Measurements from ENCODE around the gene NTN3. TPM values are rescaled to one million over a fixed set of nuclear protein-coding genes. Genes with fewer than 3 reads are reported as not detected.
"Not testable (repeated sequence)": the region's sequence is repeated elsewhere in the genome, so short reads cannot be mapped to it uniquely, and the experiment has no call there.

The NTN3 gene
- total RNA-seq, 1 experiment from 2014 or later: 0.87 TPM

GRCh38 chr16:2432286-2432685 lies 38.8 kb upstream of the NTN3 start:
- POLR2A ChIA-PET (ENCODE audit: unreplicated experiment): no interaction called here
- Histone ChIP-seq H3K9me2 (ENCODE audit: insufficient read depth) (no peaks in the 10 kb centered on the region), H2AFZ (no peak overlapping the region), H4K20me1 (ENCODE audit: insufficient read depth) (no peaks in the 10 kb centered on the region; the same call in 1 of the 2 replicates), H3K4me3 (no peak overlapping the region), H3K4me2 (no peak overlapping the region), H3K27me3 (ENCODE audit: insufficient read depth, low read depth) (no peaks in the 10 kb centered on the region), H3K9me3 (ENCODE audit: insufficient read depth, low read depth) (no peaks in the 10 kb centered on the region), H3K4me1 (replicated peaks; ENCODE audit: insufficient read depth) (peaks cover 25% of the 10 kb centered on the region), H3F3A (ENCODE audit: insufficient read depth, low read depth) (peaks cover 20% of the 10 kb centered on the region; the same call in 1 of the 2 replicates), H3K36me3 (ENCODE audit: low read depth) (peaks cover 6% of the 10 kb centered on the region; the same call in 1 of the 2 replicates), H3K27ac (no peak overlapping the region), H3K79me2 (ENCODE audit: low read depth) (peaks cover 40% of the 10 kb centered on the region)
- DNase-seq: no peak
- intact Hi-C loops (cut with micrococcal nuclease; ENCODE audit: unreplicated experiment): no loop called here
- no TSS peak for BruUV-seq (replicated peaks)
- no peak for TF ChIP-seq EZH2 (IDR thresholded peaks at IDR 0.05; ENCODE audit: low read depth)
- peak; percentile 26; the same call in 1 of the 2 replicates for TF ChIP-seq CTCF (conservative IDR thresholded peaks at IDR 0.05)
- CTCF ChIA-PET: no interaction called here

- no TSS peak for BruUV-seq (replicated peaks)
- ChIA-PET CTCF (no interaction called here), POLR2A (ENCODE audit: unreplicated experiment) (no interaction called here)
- Histone ChIP-seq H3K36me3 (ENCODE audit: low read depth) (peaks cover 6% of the 10 kb centered on the region; the same call in 1 of the 2 replicates), H3K9me3 (ENCODE audit: insufficient read depth, low read depth) (no peaks in the 10 kb centered on the region), H4K20me1 (ENCODE audit: insufficient read depth) (no peaks in the 10 kb centered on the region; the same call in 1 of the 2 replicates), H3K27ac (no peak overlapping the region), H3F3A (ENCODE audit: insufficient read depth, low read depth) (peaks cover 13% of the 10 kb centered on the region; the same call in 1 of the 2 replicates), H2AFZ (no peak overlapping the region), H3K79me2 (ENCODE audit: low read depth) (peaks cover 40% of the 10 kb centered on the region), H3K4me3 (no peak overlapping the region), H3K4me2 (no peak overlapping the region), H3K27me3 (ENCODE audit: insufficient read depth, low read depth) (no peaks in the 10 kb centered on the region), H3K4me1 (replicated peaks; ENCODE audit: insufficient read depth) (peaks cover 18% of the 10 kb centered on the region), H3K9me2 (ENCODE audit: insufficient read depth) (no peaks in the 10 kb centered on the region)
- DNase-seq: no peak
- intact Hi-C loops (cut with micrococcal nuclease; ENCODE audit: unreplicated experiment): no loop called here
- TF ChIP-seq CTCF (conservative IDR thresholded peaks at IDR 0.05): no peak
- TF ChIP-seq EZH2 (IDR thresholded peaks at IDR 0.05; ENCODE audit: low read depth): no peak
Measured at GRCh38 chr16:2432801-2433505, 38.1 kb upstream of the NTN3 start.

DNA sequence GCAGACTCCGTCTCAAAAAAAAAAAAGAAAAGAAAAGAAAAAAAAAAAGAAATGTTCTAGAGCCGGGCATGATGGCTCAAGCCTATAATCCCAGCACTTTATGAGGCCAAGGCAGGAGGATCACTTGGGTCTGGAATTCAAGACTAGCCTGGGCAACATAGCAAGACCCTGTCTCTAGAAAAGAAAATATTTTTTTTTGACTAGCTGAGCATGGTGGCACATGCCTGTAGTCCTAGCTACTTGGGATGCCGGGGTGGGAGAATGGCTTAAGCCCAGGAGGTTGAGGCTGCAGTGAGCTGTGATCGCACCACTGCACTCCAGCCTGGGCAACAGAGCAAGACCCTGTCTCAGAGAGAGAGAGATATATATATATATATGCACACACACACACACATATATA lies 35.9 kb upstream of the NTN3 start:
- intact Hi-C loops (cut with micrococcal nuclease; ENCODE audit: unreplicated experiment); H3K4me2 ChIP-seq; H2AFZ ChIP-seq; H3K4me3 ChIP-seq; H3K27ac ChIP-seq; DNase-seq; H4K20me1 ChIP-seq (ENCODE audit: insufficient read depth); H3F3A ChIP-seq (ENCODE audit: insufficient read depth, low read depth); H3K27me3 ChIP-seq (ENCODE audit: insufficient read depth, low read depth); H3K9me3 ChIP-seq (ENCODE audit: insufficient read depth, low read depth); H3K9me2 ChIP-seq (ENCODE audit: insufficient read depth); CTCF ChIA-PET; POLR2A ChIA-PET (ENCODE audit: unreplicated experiment); BruUV-seq (replicated peaks): not testable (repeated sequence)
- Histone ChIP-seq H3K79me2 (ENCODE audit: low read depth) (peaks cover 32% of the 10 kb centered on the region), H3K36me3 (ENCODE audit: low read depth) (peaks cover 16% of the 10 kb centered on the region; the same call in 1 of the 2 replicates), H3K4me1 (replicated peaks; ENCODE audit: insufficient read depth) (peaks cover 10% of the 10 kb centered on the region)
